MCF 10A (cell line): ENCODE measurements around the gene RNASE12. TPM values are rescaled to one million over a fixed set of nuclear protein-coding genes. Genes with fewer than 3 reads are reported as not detected.
"Not testable (repeated sequence)": the region's sequence is repeated elsewhere in the genome, so short reads cannot be mapped to it uniquely, and the experiment has no call there.

Experiments used
- BruUV-seq: library from RNA; stranded (reverse); fragments of 400-500 nt; replicated peaks from 2 replicates; lab custom pipeline; 2021; lab: Mats Ljungman, UMichigan
- CTCF ChIA-PET: fragments of 300-600 bp; sonication (Branson Sonifier 250); formaldehyde crosslinking; extraction: SDS; loops from one replicate; lab custom pipeline; 2021; ENCODE audit warnings: antibody characterized with exemption, inconsistent platforms; lab: Yijun Ruan, JAX
- POLR2A ChIA-PET: fragments of 300-600, 350-650 bp; sonication (Branson Sonifier 250); formaldehyde crosslinking; extraction: SDS; loops from one replicate; lab custom pipeline; 2020; ENCODE audit warnings: antibody characterized with exemption, inconsistent platforms; lab: Yijun Ruan, JAX
- DNase-seq: peaks from one replicate; pipeline ENCODE4 v3.0.0-alpha.2; 2018; ENCODE audit not compliant: unreplicated experiment
- H3K27ac Mint-ChIP-seq: one replicate; pipeline ENCODE4 v1.8.0; 2022; ENCODE audit warnings: mild to moderate bottlenecking, low read depth, mixed read lengths; ENCODE audit not compliant: unreplicated experiment
- H3K27me3 Mint-ChIP-seq: one replicate; pipeline ENCODE4 v1.8.0; 2022; ENCODE audit warnings: mixed read lengths; ENCODE audit not compliant: insufficient read depth, unreplicated experiment
- H3K36me3 Mint-ChIP-seq: one replicate; pipeline ENCODE4 v1.8.0; 2022; ENCODE audit warnings: mild to moderate bottlenecking, moderate library complexity, mixed read lengths; ENCODE audit not compliant: insufficient read depth, unreplicated experiment
- H3K4me1 Mint-ChIP-seq: one replicate; pipeline ENCODE4 v1.8.0; 2022; ENCODE audit warnings: mixed read lengths; ENCODE audit not compliant: insufficient read depth, unreplicated experiment
- H3K4me3 Mint-ChIP-seq: one replicate; pipeline ENCODE4 v1.8.0; 2022; ENCODE audit warnings: mild to moderate bottlenecking, moderate library complexity, mixed read lengths; ENCODE audit not compliant: unreplicated experiment
- H3K9me3 Mint-ChIP-seq: one replicate; pipeline ENCODE4 v1.8.0; 2022; ENCODE audit warnings: mixed read lengths; ENCODE audit not compliant: unreplicated experiment
- CTCF ChIP-seq: fragments of 200-600 bp; IDR thresholded peaks from one replicate; pipeline ENCODE4 v1.8.0; 2022; ENCODE audit warnings: antibody characterized with exemption, mild to moderate bottlenecking; ENCODE audit not compliant: unreplicated experiment
- intact Hi-C: fragments of 100-400 bp; cut with micrococcal nuclease; formaldehyde crosslinking; loops from 2 replicates; pipeline ENCODE4 v1.14.1; 2022
- total RNA-seq: library from RNA; stranded (reverse); gene quantifications from 2 replicates; pipeline ENCODE4 v1.2.3, GENCODE V29; 2022

Gene RNASE12
- total RNA-seq, 1 experiment from 2014 or later: not detected

GRCh38 chr14:20569066-20569465 is 22.1 kb downstream of the RNASE12 start:
- intact Hi-C loops: no loop called here
- TF ChIP-seq CTCF: no peak
- H3K27ac Mint-ChIP-seq: no peak overlapping the region
- BruUV-seq: no TSS peak
- no peaks in the 10 kb centered on the region for H3K27me3 Mint-ChIP-seq
- no peak for DNase-seq
- H3K9me3 Mint-ChIP-seq: no peaks in the 10 kb centered on the region
- no peak overlapping the region for H3K4me3 Mint-ChIP-seq
- H3K36me3 Mint-ChIP-seq: no peaks in the 10 kb centered on the region
- ChIA-PET CTCF (interaction anchor here (0.6 to 0.7 kb wide), 2 partner anchors 133 to 227 kb away, joined by 3 to 4 read pairs; no protein-coding TSS in a partner anchor), POLR2A (no interaction called here)
- no peaks in the 10 kb centered on the region for H3K4me1 Mint-ChIP-seq

DNA sequence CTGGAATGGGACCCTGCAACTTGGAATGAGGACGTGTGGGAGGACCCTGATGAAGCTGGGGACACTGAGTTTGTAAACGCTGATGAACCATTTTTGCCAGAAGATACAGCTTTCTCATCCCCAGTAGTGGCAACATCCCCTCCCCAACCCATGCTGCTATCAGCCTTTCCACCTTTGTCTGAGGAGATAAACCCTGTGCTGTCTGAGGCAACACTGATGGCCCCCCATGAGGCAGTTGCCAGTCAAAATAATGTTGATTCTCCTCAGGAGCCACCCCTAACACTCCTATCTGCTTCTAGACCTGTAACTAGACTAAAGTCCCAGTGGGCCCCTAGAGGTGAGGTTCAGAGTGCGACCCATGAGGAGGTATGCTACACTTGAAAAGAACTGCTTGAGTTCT is 22.8 kb downstream of the RNASE12 start:
- intact Hi-C loops: no loop called here
- TF ChIP-seq CTCF: no peak
- ChIA-PET POLR2A (no interaction called here), CTCF (interaction anchor here (0.7 kb wide), 1 partner anchor 134 kb away, joined by 3 read pairs; no protein-coding TSS in a partner anchor)
- H3K4me1 Mint-ChIP-seq: no peaks in the 10 kb centered on the region
- no peak overlapping the region for H3K27ac Mint-ChIP-seq
- H3K36me3 Mint-ChIP-seq: no peaks in the 10 kb centered on the region
- DNase-seq: no peak
- no TSS peak for BruUV-seq
- no peaks in the 10 kb centered on the region for H3K27me3 Mint-ChIP-seq
- no peaks in the 10 kb centered on the region for H3K9me3 Mint-ChIP-seq
- H3K4me3 Mint-ChIP-seq: no peak overlapping the region

GRCh38 chr14:20567199-20567598 is 24.0 kb downstream of the RNASE12 start:
- H3K36me3 Mint-ChIP-seq, H3K27me3 Mint-ChIP-seq, intact Hi-C loops, BruUV-seq, H3K4me3 Mint-ChIP-seq, H3K27ac Mint-ChIP-seq, H3K9me3 Mint-ChIP-seq, CTCF ChIA-PET, DNase-seq, H3K4me1 Mint-ChIP-seq, POLR2A ChIA-PET: not testable (repeated sequence)

GRCh38 chr14:20564501-20564997 is 26.6 kb downstream of the RNASE12 start:
- no peak for DNase-seq
- H3K4me1 Mint-ChIP-seq: no peaks in the 10 kb centered on the region
- BruUV-seq: no TSS peak
- H3K9me3 Mint-ChIP-seq: no peaks in the 10 kb centered on the region
- H3K27ac Mint-ChIP-seq: no peak overlapping the region
- no peak overlapping the region for H3K4me3 Mint-ChIP-seq
- CTCF ChIA-PET: no interaction called here
- H3K27me3 Mint-ChIP-seq: no peaks in the 10 kb centered on the region
- intact Hi-C loops: no loop called here
- H3K36me3 Mint-ChIP-seq: no peaks in the 10 kb centered on the region
- TF ChIP-seq CTCF: no peak
- POLR2A ChIA-PET: no interaction called here
